OCI-LY1 (cell line): Measurements from ENCODE around the gene WASF1.

Source experiments
- CTCF ChIP-seq: fragments of 200-600 bp; sonication (generic), shearing (Covaris generic); IDR thresholded peaks from 2 replicates; pipeline ENCODE4 v1.5.1; 2017; ENCODE audit warnings: mild to moderate bottlenecking, antibody characterized with exemption, low read length, moderate library complexity, mixed read lengths
- EZH2 ChIP-seq: fragments of 200-600 bp; sonication (generic), shearing (Covaris generic); IDR thresholded peaks from 2 replicates; pipeline ENCODE4 v1.8.0; 2017; ENCODE audit warnings: borderline replicate concordance, mixed run types, mild to moderate bottlenecking, antibody characterized with exemption, low read length, moderate library complexity, mixed read lengths

- no peak for TF ChIP-seq CTCF
- TF ChIP-seq EZH2 = no peak
Observed at GRCh38 chr6:110125361-110125760, 54.1 kb downstream of the WASF1 start.
